OCI-LY3 (cell line): ENCODE data around the gene EHMT1.

ENCODE experiments used
- CTCF ChIP-seq: fragments of 200-600, 300-600 bp; sonication (generic); IDR thresholded peaks from 2 replicates; pipeline ENCODE4 v1.5.1; 2014; ENCODE audit warnings: antibody characterized with exemption, low read length, low read depth
- EZH2phosphoT487 ChIP-seq: fragments of 200-600 bp; shearing (Covaris generic); IDR thresholded peaks from 2 replicates; pipeline ENCODE4 v1.6.1; 2018; ENCODE audit warnings: antibody characterized with exemption, mixed run types, low read depth

GRCh38 chr9:137679249-137679648 lies 60.4 kb downstream of the EHMT1 start:
- TF ChIP-seq CTCF (no peak), EZH2phosphoT487 (no peak)
